HUDEP-2 (cell line): ENCODE measurements around the gene MACF1.
"Not testable (repeated sequence)": the region's sequence is repeated elsewhere in the genome, so short reads cannot be mapped to it uniquely, and the experiment has no call there.

Experiments
- DNase-seq, 76 experiments: peaks; one replicate each; lab custom pipeline; 2025; ENCODE audit not compliant: unreplicated experiment in 76 of 76; lab: John Stamatoyannopoulos, UW

MACF1 gene

GRCh38 chr1:39524591-39525365 lies 320.3 kb downstream of the MACF1 start:
- no peak for DNase-seq

GRCh38 chr1:39525366-39526165 lies 321.1 kb downstream of the MACF1 start:
- DNase-seq, result peak in 2 of 76 experiments; percentile 10 to 18

DNA sequence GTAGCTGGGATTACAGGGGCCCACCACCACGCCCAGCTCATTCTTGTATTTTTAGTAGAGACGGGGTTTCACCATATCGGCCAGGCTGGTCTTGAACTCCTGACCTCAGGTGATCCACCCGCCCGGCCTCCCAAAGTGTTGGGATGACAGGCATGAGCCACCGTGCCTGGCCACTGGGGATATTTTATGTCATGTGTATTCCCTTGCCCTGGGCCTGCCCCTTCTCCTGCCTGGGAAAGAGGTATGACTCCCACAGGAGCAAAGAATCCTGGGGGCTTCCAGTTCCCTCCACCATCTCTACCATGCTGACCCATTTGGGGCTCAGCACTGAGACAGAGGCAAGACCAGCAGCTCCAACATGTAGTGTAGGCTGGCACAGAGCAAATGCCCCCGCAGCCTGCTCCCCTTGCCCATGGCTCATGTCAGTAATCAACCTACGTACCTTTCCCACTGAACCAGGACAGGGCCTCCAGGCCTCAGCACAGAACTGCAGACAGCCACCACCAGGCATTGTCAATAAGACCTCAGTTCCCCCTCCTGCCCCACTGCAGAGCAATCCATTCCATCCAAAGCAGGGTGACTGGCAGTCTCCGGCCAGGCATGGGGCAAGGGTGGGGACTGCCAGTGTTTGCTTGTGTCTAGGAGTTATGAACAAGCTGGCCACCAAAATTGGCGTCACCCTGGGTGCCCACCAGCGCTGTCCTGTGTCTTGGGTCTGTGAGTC lies 322.1 kb downstream of the MACF1 start:
- DNase-seq, result no peak

- DNase-seq, result not testable (repeated sequence)
Measured at GRCh38 chr1:39527190-39527579, 322.7 kb downstream of the MACF1 start.

DNA sequence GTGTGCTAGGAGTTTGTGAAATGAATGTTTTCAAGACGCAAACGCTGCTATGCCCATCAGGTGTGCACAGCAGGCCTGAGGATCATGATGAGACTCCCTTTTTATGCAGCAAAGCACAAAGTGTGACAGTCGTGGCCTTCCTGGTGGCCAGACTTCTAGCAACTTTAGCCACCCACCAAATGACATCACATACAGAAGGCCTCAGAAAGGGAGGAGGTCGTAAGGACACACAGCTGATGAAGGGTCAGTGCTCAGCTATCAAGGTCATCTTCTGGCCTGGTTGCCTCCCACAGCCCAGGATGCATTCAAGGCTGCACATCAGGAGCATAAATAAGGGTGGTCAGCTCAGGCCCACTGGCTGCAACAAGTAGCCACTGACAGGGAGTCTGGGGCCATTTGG lies 323.6 kb downstream of the MACF1 start:
- DNase-seq, result no peak

- no peak for DNase-seq
Measured at GRCh38 chr1:39529901-39530535, 325.5 kb downstream of the MACF1 start.

GRCh38 chr1:39531526-39531925 lies 327.0 kb downstream of the MACF1 start:
- DNase-seq, result no peak

DNA sequence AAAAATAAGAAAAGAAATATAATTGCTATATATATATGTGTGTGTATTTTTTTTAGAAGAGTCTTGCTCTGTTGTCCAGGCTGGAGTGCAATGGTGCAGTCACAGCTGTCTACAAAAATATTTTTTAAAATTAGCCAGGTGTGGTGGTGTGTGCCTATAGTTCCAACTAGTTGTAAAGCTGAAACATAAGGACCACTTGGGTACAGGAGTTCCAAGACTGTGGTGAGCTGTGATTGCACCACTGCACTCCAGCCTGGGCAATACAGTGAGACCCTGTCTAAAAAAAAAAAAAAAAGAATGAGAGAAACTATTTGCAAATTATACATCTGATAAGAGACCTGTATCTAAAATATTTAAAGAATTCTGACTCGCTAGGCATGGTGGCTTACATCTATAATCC lies 328.9 kb downstream of the MACF1 start:
- DNase-seq, result no peak
